Measurements from ENCODE around the gene CFAP46. TPM values are rescaled to one million over a fixed set of nuclear protein-coding genes. Genes with fewer than 3 reads are reported as not detected.

Gene CFAP46
- total RNA-seq, 1 donor from 2014 or later, result not detected

GRCh38 chr10:132808383-132809231, 133.8 kb downstream of the CFAP46 start:
- Histone ChIP-seq H3K4me3 (no peak overlapping the region), H3K36me3 (no peaks in the 10 kb centered on the region), H3K9me3 (no peaks in the 10 kb centered on the region), H3K4me1 (no peaks in the 10 kb centered on the region), H3K27me3 (no peaks in the 10 kb centered on the region), H3K27ac (no peak overlapping the region)
- DNase-seq (ENCODE audit: low spot score in 2 of 2), result no peak
- intact Hi-C loops (cut with DNase I), result no loop called here
- TF ChIP-seq CTCF (IDR thresholded peaks at IDR 0.05), result no peak

- Histone ChIP-seq H3K4me1 (no peaks in the 10 kb centered on the region), H3K27ac (no peak overlapping the region), H3K36me3 (no peaks in the 10 kb centered on the region), H3K4me3 (no peak overlapping the region), H3K9me3 (no peaks in the 10 kb centered on the region), H3K27me3 (no peaks in the 10 kb centered on the region)
- TF ChIP-seq CTCF (IDR thresholded peaks at IDR 0.05), result no peak
- DNase-seq (ENCODE audit: low spot score in 2 of 2), result no peak
- intact Hi-C loops (cut with DNase I), result no loop called here
Measured at GRCh38 chr10:132807621-132808049, 134.7 kb downstream of the CFAP46 start.

GRCh38 chr10:132806561-132807003, 135.8 kb downstream of the CFAP46 start:
- Histone ChIP-seq H3K4me3 (no peak overlapping the region), H3K36me3 (no peaks in the 10 kb centered on the region), H3K4me1 (no peaks in the 10 kb centered on the region), H3K9me3 (peaks cover 0 to 6% of the 10 kb centered on the region in 2 donors), H3K27me3 (no peaks in the 10 kb centered on the region), H3K27ac (no peak overlapping the region)
- TF ChIP-seq CTCF (IDR thresholded peaks at IDR 0.05), result no peak
- no peak for DNase-seq (ENCODE audit: low spot score in 2 of 2)
- intact Hi-C loops (cut with DNase I), result no loop called here

- Histone ChIP-seq H3K27me3 (no peaks in the 10 kb centered on the region), H3K27ac (no peak overlapping the region), H3K4me1 (no peaks in the 10 kb centered on the region), H3K36me3 (no peaks in the 10 kb centered on the region), H3K9me3 (peaks cover 0 to 7% of the 10 kb centered on the region in 2 donors), H3K4me3 (no peak overlapping the region)
- DNase-seq (ENCODE audit: low spot score in 2 of 2), result no peak
- no peak for TF ChIP-seq CTCF (IDR thresholded peaks at IDR 0.05)
- intact Hi-C loops (cut with DNase I), result no loop called here
Measured at GRCh38 chr10:132806110-132806509, 136.3 kb downstream of the CFAP46 start.

- intact Hi-C loops (cut with DNase I), result no loop called here
Measured at GRCh38 chr10:132805599-132805998, 136.8 kb downstream of the CFAP46 start.

More at GRCh38 chr10:132805599-132805998, 136.8 kb downstream of the CFAP46 start:
- H3K4me1 ChIP-seq, result no peaks in the 10 kb centered on the region
- H3K9me3 ChIP-seq, result peaks cover 0 to 7% of the 10 kb centered on the region in 2 donors
- H3K27me3 ChIP-seq, result no peaks in the 10 kb centered on the region
- H3K4me3 ChIP-seq, result no peak overlapping the region
- DNase-seq (ENCODE audit: low spot score in 2 of 2), result no peak
- H3K27ac ChIP-seq, result no peak overlapping the region
- H3K36me3 ChIP-seq, result no peaks in the 10 kb centered on the region
- TF ChIP-seq CTCF (IDR thresholded peaks at IDR 0.05), result no peak
